Muscle of leg (tissue), 11 donors: Measurements from ENCODE around the gene PGS1. TPM values are rescaled to one million over a fixed set of nuclear protein-coding genes. Genes with fewer than 3 reads are reported as not detected.

Experiments used
- DNase-seq: peaks from one replicate; pipeline ENCODE4 v3.0.0; 2013
- H3K27ac ChIP-seq: one replicate; pipeline ENCODE4 v1.5.1; 2013; ENCODE audit warnings: mild to moderate bottlenecking, low read length, control low read depth
- H3K27me3 ChIP-seq: one replicate; pipeline ENCODE4 v1.6.1; 2013; ENCODE audit warnings: low read length; ENCODE audit not compliant: control insufficient read depth, insufficient read depth
- H3K36me3 ChIP-seq: one replicate; pipeline ENCODE4 v1.6.1; 2013; ENCODE audit warnings: low read length; ENCODE audit not compliant: control insufficient read depth, insufficient read depth
- H3K4me1 ChIP-seq: one replicate; pipeline ENCODE4 v1.6.1; 2013; ENCODE audit warnings: low read length; ENCODE audit not compliant: control insufficient read depth, insufficient read depth
- H3K4me3 ChIP-seq: one replicate; pipeline ENCODE4 v1.5.1; 2013; ENCODE audit warnings: low read length, control low read depth
- H3K9me3 ChIP-seq: replicated peaks from 2 replicates; pipeline ENCODE4 v1.6.1; 2013; ENCODE audit warnings: low read depth, low read length; ENCODE audit not compliant: control insufficient read depth
- WGBS: methylation state at CpG from one replicate; pipeline ENCODE4 v1.1.5; 2013; ENCODE audit warnings: missing lambda C conversion rate; ENCODE audit not compliant: insufficient coverage; 5-methylcytosine and 5-hydroxymethylcytosine counted together
- polyA plus RNA-seq, 8 donors: library from polyadenylated mRNA; unstranded; fragments of 120-200 nt; gene quantifications; one replicate each; pipeline versions ENCODE4 v1.2.1 to v1.2.3, GENCODE V29; 2013; ENCODE audit warnings: inconsistent platforms in 1 of 8, low replicate concordance in 1 of 8; ENCODE audit not compliant: insufficient read length in 8 of 8, insufficient read depth in 1 of 8
- total RNA-seq: library from RNA; stranded (reverse); fragments of 120-200 nt; gene quantifications from one replicate; pipeline ENCODE4 v1.2.4, GENCODE V29; 2013

Gene PGS1
- total and polyA plus RNA-seq, 9 donors, result 20.9 to 33.6 (median 27.1) TPM

- Histone ChIP-seq H3K4me3 (peak overlapping the region; percentile 94), H3K9me3 (no peaks in the 10 kb centered on the region), H3K36me3 (peaks cover 31% of the 10 kb centered on the region), H3K27me3 (peaks cover 16% of the 10 kb centered on the region), H3K4me1 (peaks cover 69% of the 10 kb centered on the region), H3K27ac (no peak overlapping the region)
- 74% methylated on average over 3 of the region's 7 CpGs for WGBS
- DNase-seq, result peak; percentile 37
Observed at GRCh38 chr17:78357177-78357586, 21.3 kb upstream of the PGS1 start.

- H3K27me3 ChIP-seq, result peaks cover 16% of the 10 kb centered on the region
- H3K4me1 ChIP-seq, result peaks cover 64% of the 10 kb centered on the region
- DNase-seq, result no peak
- 68% methylated on average over 20 of the region's 25 CpGs for WGBS
- H3K9me3 ChIP-seq, result no peaks in the 10 kb centered on the region
- peaks cover 31% of the 10 kb centered on the region for H3K36me3 ChIP-seq
- H3K4me3 ChIP-seq, result peak overlapping the region; percentile 94
- no peak overlapping the region for H3K27ac ChIP-seq
Observed at GRCh38 chr17:78357672-78358537, 20.5 kb upstream of the PGS1 start.

- Histone ChIP-seq H3K4me3 (peak overlapping the region; percentile 94), H3K36me3 (peaks cover 31% of the 10 kb centered on the region), H3K4me1 (peaks cover 57% of the 10 kb centered on the region), H3K27me3 (peaks cover 16% of the 10 kb centered on the region), H3K27ac (peak overlapping the region; percentile 90), H3K9me3 (no peaks in the 10 kb centered on the region)
- DNase-seq, result peak; percentile 63
- WGBS, result 4% methylated on average over 71 of the region's 72 CpGs
Observed at GRCh38 chr17:78358538-78359320, 19.7 kb upstream of the PGS1 start.

- Histone ChIP-seq H3K9me3 (no peaks in the 10 kb centered on the region), H3K36me3 (peaks cover 31% of the 10 kb centered on the region), H3K27me3 (peaks cover 16% of the 10 kb centered on the region), H3K4me1 (peaks cover 50% of the 10 kb centered on the region), H3K4me3 (peak overlapping the region; percentile 94), H3K27ac (peak overlapping the region; percentile 90)
- peak; percentile 69 for DNase-seq
- under 1% methylated on average over 49 of the region's 70 CpGs for WGBS
Observed at GRCh38 chr17:78359321-78359996, 19.0 kb upstream of the PGS1 start.

GRCh38 chr17:78359997-78360370 lies 18.5 kb upstream of the PGS1 start, which contains the start of gene SOCS3:
Gene SOCS3, minus strand, starts transcription at chr17:78360077. Its CDS starts 982 bp downstream, at chr17:78359095.
- peak within 1 kb of the TSS; percentile 94 for H3K4me3 ChIP-seq
- peak within 1 kb of the TSS; percentile 91 for H3K27ac ChIP-seq
- peaks cover 44% of the 10 kb centered on the region for H3K4me1 ChIP-seq
- no peaks in the 10 kb centered on the region for H3K9me3 ChIP-seq
- peak; percentile 98 for DNase-seq
- peaks cover 16% of the 10 kb centered on the region for H3K27me3 ChIP-seq
- peaks cover 31% of the 10 kb centered on the region for H3K36me3 ChIP-seq
- under 1% methylated on average over 54 of the region's 59 CpGs for WGBS

GRCh38 chr17:78360371-78361224 lies 17.9 kb upstream of the PGS1 start:
- 4% methylated on average over 36 of the region's 49 CpGs for WGBS

GRCh38 chr17:78361225-78361701 lies 17.2 kb upstream of the PGS1 start:
- H3K27me3 ChIP-seq, result peaks cover 16% of the 10 kb centered on the region
- no peak for DNase-seq
- no peaks in the 10 kb centered on the region for H3K9me3 ChIP-seq
- H3K27ac ChIP-seq, result no peak overlapping the region
- 67% methylated on average over 10 of the region's 12 CpGs for WGBS
- H3K4me3 ChIP-seq, result no peak overlapping the region
- H3K36me3 ChIP-seq, result peaks cover 21% of the 10 kb centered on the region
- peaks cover 46% of the 10 kb centered on the region for H3K4me1 ChIP-seq

More at GRCh38 chr17:78360371-78361224, 17.9 kb upstream of the PGS1 start:
- Histone ChIP-seq H3K27ac (peak overlapping the region; percentile 91), H3K9me3 (no peaks in the 10 kb centered on the region), H3K27me3 (peaks cover 16% of the 10 kb centered on the region), H3K4me1 (peaks cover 46% of the 10 kb centered on the region), H3K36me3 (peaks cover 28% of the 10 kb centered on the region), H3K4me3 (peak overlapping the region; percentile 57)
- peak; percentile 88 for DNase-seq

- H3K9me3 ChIP-seq, result no peaks in the 10 kb centered on the region
- H3K4me3 ChIP-seq, result no peak overlapping the region
- H3K36me3 ChIP-seq, result peaks cover 15% of the 10 kb centered on the region
- H3K27me3 ChIP-seq, result peaks cover 16% of the 10 kb centered on the region
- H3K27ac ChIP-seq, result no peak overlapping the region
- H3K4me1 ChIP-seq, result peaks cover 49% of the 10 kb centered on the region
- no CpG with 5 or more reads among the region's 5 CpGs for WGBS
- DNase-seq, result no peak
Observed at GRCh38 chr17:78362232-78362631, 16.2 kb upstream of the PGS1 start.

GRCh38 chr17:78362671-78363070 lies 15.8 kb upstream of the PGS1 start:
- Histone ChIP-seq H3K36me3 (peaks cover 10% of the 10 kb centered on the region), H3K4me3 (no peak overlapping the region), H3K27ac (no peak overlapping the region), H3K4me1 (peaks cover 45% of the 10 kb centered on the region), H3K9me3 (no peaks in the 10 kb centered on the region), H3K27me3 (peaks cover 16% of the 10 kb centered on the region)
- DNase-seq, result no peak
- WGBS, result 85% methylated on average over 4 of the region's 7 CpGs
